ENCODE measurements around the gene NOB1. TPM values are rescaled to one million over a fixed set of nuclear protein-coding genes. Genes with fewer than 3 reads are reported as not detected.

NOB1 gene
- total RNA-seq, 1 experiment from 2014 or later, result 101 TPM

- Histone ChIP-seq H3K27me3 (ENCODE audit: insufficient read depth, low read length) (no peaks in the 10 kb centered on the region), H2BK15ac (ENCODE audit: low read depth, low read length) (no peak overlapping the region), H2BK20ac (ENCODE audit: low read depth, low read length, poor library complexity, severe bottlenecking) (no peak overlapping the region), H2BK5ac (ENCODE audit: insufficient read length, low read length) (no peak overlapping the region), H3K9me3 (ENCODE audit: control insufficient read depth, low read depth, low read length) (no peaks in the 10 kb centered on the region), H3K23ac (ENCODE audit: insufficient read length, low read depth, low read length) (no peak overlapping the region), H3K18ac (ENCODE audit: insufficient read length, low read depth, low read length) (no peak overlapping the region), H2BK120ac (ENCODE audit: low read depth, low read length, poor library complexity, severe bottlenecking) (no peak overlapping the region), H3K79me2 (ENCODE audit: insufficient read depth, low read length) (peaks cover 15% of the 10 kb centered on the region; the same call in 1 of the 2 replicates), H4K5ac (ENCODE audit: insufficient read length, low read depth, low read length) (no peak overlapping the region), H3K4ac (ENCODE audit: low read depth, low read length) (no peak overlapping the region), H3K27ac (ENCODE audit: insufficient read length, low read depth, low read length) (no peak overlapping the region), H3K4me2 (ENCODE audit: insufficient read depth, insufficient read length, low read length) (no peak overlapping the region), H4K91ac (ENCODE audit: insufficient read length, low read depth, low read length) (no peak overlapping the region), H4K8ac (replicated peaks; ENCODE audit: insufficient read length, low read depth, low read length) (no peak overlapping the region), H3K23me2 (ENCODE audit: insufficient read length, low read depth, low read length, poor library complexity, severe bottlenecking) (no peaks in the 10 kb centered on the region), H2AFZ (ENCODE audit: low read length) (no peak overlapping the region), H3T11ph (ENCODE audit: low read length) (no peak overlapping the region), H3K14ac (ENCODE audit: insufficient read depth, low read length) (no peak overlapping the region), H3K4me1 (ENCODE audit: insufficient read depth, low read length) (no peaks in the 10 kb centered on the region; the same call in 1 of the 2 replicates), H2AK5ac (ENCODE audit: insufficient read length, low read length) (no peak overlapping the region), H3K79me1 (ENCODE audit: insufficient read depth, low read depth, low read length, poor library complexity, severe bottlenecking) (no peaks in the 10 kb centered on the region), H2BK12ac (ENCODE audit: insufficient read length, low read depth, low read length) (no peak overlapping the region), H4K20me1 (ENCODE audit: control insufficient read depth, insufficient read depth, insufficient read length) (no peaks in the 10 kb centered on the region), H3K56ac (ENCODE audit: insufficient read length, low read depth, low read length) (no peak overlapping the region), H3K9ac (ENCODE audit: extremely low read depth, insufficient read length, low read length) (no peak overlapping the region)
- no CpG with 5 or more reads among the region's 10 CpGs for WGBS (ENCODE audit: extremely low coverage, insufficient read length, low lambda C conversion rate)
- Mint-ChIP-seq H3K9me3 (no peaks in the 10 kb centered on the region; a peak in 1 of 5 replicates), H3K4me1 (peaks cover 7 to 8% of the 10 kb centered on the region in 2 experiments), H3K4me3 (no peak overlapping the region), H3K27me3 (ENCODE audit: low read depth) (peaks cover 10% of the 10 kb centered on the region), H3K27ac (no peak overlapping the region), H3K36me3 (ENCODE audit: insufficient read depth in 1 of 3, low read depth in 3 of 3) (peaks cover 11 to 24% (median 16%) of the 10 kb centered on the region in 3 experiments)
- TF ChIP-seq CTCF (conservative IDR thresholded peaks at IDR 0.05), result no peak
- no peak for DNase-seq
Observed at GRCh38 chr16:69756705-69757104, 2.0 kb upstream of the NOB1 start.

Data from H9 (cell line).